Skin of body (tissue), 3 donors: Measurements from ENCODE around the gene IFNB1. TPM values are rescaled to one million over a fixed set of nuclear protein-coding genes. Genes with fewer than 3 reads are reported as not detected.
A peak's percentile ranks its signal among the peaks of the same experiment; 100 is the strongest.

ENCODE experiments used
- DNase-seq: peaks from one replicate; lab custom pipeline; 2025; lab: John Stamatoyannopoulos, UW
- small RNA-seq: library from RNA; depleted of rRNA; stranded (forward); fragments of <200 nt; gene quantifications from one replicate; pipeline ENCODE3, GENCODE V24; 2014; ENCODE audit warnings: low replicate concordance
- total RNA-seq: library from RNA; depleted of rRNA; stranded (reverse); fragments of >200 nt; gene quantifications from one replicate; pipeline ENCODE4 v1.2.3, GENCODE V29; 2014

Gene IFNB1
- total RNA-seq, 1 donor from 2014 or later, result not detected

- peak; percentile 85 for DNase-seq
Measured at GRCh38 chr9:21070171-21070571, 7.6 kb downstream of the IFNB1 start.

GRCh38 chr9:21060919-21061561, 16.7 kb downstream of the IFNB1 start:
- peak; percentile 60 for DNase-seq

- no peak for DNase-seq
Measured at GRCh38 chr9:21056931-21057330, 20.8 kb downstream of the IFNB1 start.

GRCh38 chr9:21053851-21054250, 23.9 kb downstream of the IFNB1 start:
- no peak for DNase-seq

GRCh38 chr9:21047281-21047691, 30.5 kb downstream of the IFNB1 start:
- DNase-seq, result no peak

GRCh38 chr9:21043841-21044240, 33.9 kb downstream of the IFNB1 start:
- no peak for DNase-seq

GRCh38 chr9:21042466-21042865, 35.3 kb downstream of the IFNB1 start:
- no peak for DNase-seq

- DNase-seq, result no peak
Measured at GRCh38 chr9:21039302-21039701, 38.4 kb downstream of the IFNB1 start.

GRCh38 chr9:21037278-21037677, 40.5 kb downstream of the IFNB1 start:
- DNase-seq, result no peak

GRCh38 chr9:21031808-21032183, 45.9 kb downstream of the IFNB1 start:
- DNase-seq, result no peak

- DNase-seq, result no peak
Measured at GRCh38 chr9:21031091-21031807, 46.5 kb downstream of the IFNB1 start, which contains the start of gene HACD4. HACD4 (minus strand) TSS chr9:21031640; CDS start chr9:21031590, 50 bp downstream.

- DNase-seq, result peak; percentile 19
Measured at GRCh38 chr9:21030389-21031035, 47.2 kb downstream of the IFNB1 start.

- DNase-seq, result no peak
Measured at GRCh38 chr9:21029661-21030060, 48.1 kb downstream of the IFNB1 start.

- no peak for DNase-seq
Measured at GRCh38 chr9:21028466-21028865, 49.3 kb downstream of the IFNB1 start.

GRCh38 chr9:21027295-21027694, 50.4 kb downstream of the IFNB1 start:
- DNase-seq, result no peak

Small RNA genes lying within 50 kb of the gene (small RNA-seq; reads per million reads assigned to genes)
- gene IFNWP4, result not detected

Other genes with a start within 250 kb of the IFNB1 start
- 4.7 TPM for gene HACD4, start 46.3 kb downstream of the IFNB1 start, total RNA-seq
- gene IFNW1, start 63.9 kb upstream of the IFNB1 start, total RNA-seq, result not detected
- not detected for gene IFNA21, start 88.7 kb upstream of the IFNB1 start, total RNA-seq
- not detected for gene IFNA4, start 109.6 kb upstream of the IFNB1 start, total RNA-seq
- gene IFNA7, start 124.3 kb upstream of the IFNB1 start, total RNA-seq, result not detected
- gene IFNA10, start 129.2 kb upstream of the IFNB1 start, total RNA-seq, result not detected
- gene IFNA16, start 139.4 kb upstream of the IFNB1 start, total RNA-seq, result not detected
- not detected for gene IFNA17, start 150.3 kb upstream of the IFNB1 start, total RNA-seq
- gene IFNA14, start 162.1 kb upstream of the IFNB1 start, total RNA-seq, result not detected
- gene IFNA5, start 227.4 kb upstream of the IFNB1 start, total RNA-seq, result not detected